AG04449 (cell line): ENCODE measurements around the gene CISH.

ENCODE experiments used
- CTCF ChIA-PET: fragments of 350-600 bp; formaldehyde crosslinking; extraction: SDS; loops from one replicate; lab custom pipeline; 2021; ENCODE audit warnings: antibody characterized with exemption; lab: Yijun Ruan, JAX
- POLR2A ChIA-PET: fragments of 400-600, 350-600 bp; formaldehyde crosslinking; extraction: SDS; loops from one replicate; lab custom pipeline; 2020; ENCODE audit warnings: antibody characterized with exemption, inconsistent platforms; lab: Yijun Ruan, JAX
- DNase-seq: peaks from one replicate; pipeline ENCODE4 v3.0.0-alpha.2; 2010; ENCODE audit warnings: low read depth, low spot score
- H3K4me3 ChIP-seq: 2 replicates; pipeline ENCODE4 v1.5.1; 2011; ENCODE audit warnings: low read depth, mild to moderate bottlenecking, control low read depth, low read length
- TF ChIP-seq, protein P1 (sequence below): IDR thresholded peaks from one replicate; pipeline ENCODE4 v1.5.1; 2011; ENCODE audit warnings: mild to moderate bottlenecking, moderate library complexity, low read length, control low read depth, inconsistent platforms; ENCODE audit not compliant: insufficient read depth; ENCODE audit errors: missing control alignments

CISH gene

GRCh38 chr3:50568947-50569749 lies 42.4 kb downstream of the CISH start, which contains the start of gene HEMK1:
Gene HEMK1 (plus strand): TSS chr3:50569522. CDS start chr3:50571105, 1,583 bp downstream.
- H3K4me3 ChIP-seq = peak within 1 kb of the TSS; percentile 97
- POLR2A ChIA-PET = interaction anchor here (0.6 to 3.7 kb wide), 14 partner anchors 9 to 236 kb away, joined by 3 to 19 read pairs (median 4); partner anchors contain the start of genes CISH, CYB561D2 and NPRL2
- peak; percentile 54 for DNase-seq
- CTCF ChIA-PET = interaction anchor here (1.0 to 26.0 kb wide), 8 partner anchors 9 to 529 kb away, joined by 3 to 819 read pairs (median 10); partner anchors contain the start of genes CISH, HYAL2 and MAPKAPK3
- TF ChIP-seq, protein P1, sequence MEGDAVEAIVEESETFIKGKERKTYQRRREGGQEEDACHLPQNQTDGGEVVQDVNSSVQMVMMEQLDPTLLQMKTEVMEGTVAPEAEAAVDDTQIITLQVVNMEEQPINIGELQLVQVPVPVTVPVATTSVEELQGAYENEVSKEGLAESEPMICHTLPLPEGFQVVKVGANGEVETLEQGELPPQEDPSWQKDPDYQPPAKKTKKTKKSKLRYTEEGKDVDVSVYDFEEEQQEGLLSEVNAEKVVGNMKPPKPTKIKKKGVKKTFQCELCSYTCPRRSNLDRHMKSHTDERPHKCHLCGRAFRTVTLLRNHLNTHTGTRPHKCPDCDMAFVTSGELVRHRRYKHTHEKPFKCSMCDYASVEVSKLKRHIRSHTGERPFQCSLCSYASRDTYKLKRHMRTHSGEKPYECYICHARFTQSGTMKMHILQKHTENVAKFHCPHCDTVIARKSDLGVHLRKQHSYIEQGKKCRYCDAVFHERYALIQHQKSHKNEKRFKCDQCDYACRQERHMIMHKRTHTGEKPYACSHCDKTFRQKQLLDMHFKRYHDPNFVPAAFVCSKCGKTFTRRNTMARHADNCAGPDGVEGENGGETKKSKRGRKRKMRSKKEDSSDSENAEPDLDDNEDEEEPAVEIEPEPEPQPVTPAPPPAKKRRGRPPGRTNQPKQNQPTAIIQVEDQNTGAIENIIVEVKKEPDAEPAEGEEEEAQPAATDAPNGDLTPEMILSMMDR = no peak

GRCh38 chr3:50567386-50568167 lies 44.0 kb downstream of the CISH start, which contains the start of gene C3orf18:
Gene C3orf18 (minus strand): TSS chr3:50567747. CDS start chr3:50565699, 2,048 bp downstream.
- TF ChIP-seq, protein P1 = no peak
- H3K4me3 ChIP-seq = peak within 1 kb of the TSS; percentile 97
- POLR2A ChIA-PET = interaction anchor here (0.6 to 1.6 kb wide), 4 partner anchors 31 to 1487 kb away, joined by 3 to 6 read pairs (median 4); partner anchors contain the start of genes HYAL3 and NAA80
- CTCF ChIA-PET = interaction anchor here (0.9 to 26.0 kb wide), 10 partner anchors 11 to 822 kb away, joined by 3 to 819 read pairs (median 6); partner anchors contain the start of genes CISH, MAPKAPK3 and RBM15B
- DNase-seq = peak; percentile 29

- POLR2A ChIA-PET = interaction anchor here (0.6 to 1.1 kb wide), 3 partner anchors 35 to 1488 kb away, joined by 3 to 5 read pairs (median 3); partner anchors contain the start of genes HYAL3 and NAA80
- TF ChIP-seq, protein P1 = no peak
- no peak for DNase-seq
- peak overlapping the region; percentile 61 for H3K4me3 ChIP-seq
- CTCF ChIA-PET = interaction anchor here (0.9 to 26.0 kb wide), 9 partner anchors 10 to 823 kb away, joined by 3 to 819 read pairs (median 6); partner anchors contain the start of genes CISH, MAPKAPK3 and RBM15B
Observed at GRCh38 chr3:50567011-50567385, 44.6 kb downstream of the CISH start.

DNA sequence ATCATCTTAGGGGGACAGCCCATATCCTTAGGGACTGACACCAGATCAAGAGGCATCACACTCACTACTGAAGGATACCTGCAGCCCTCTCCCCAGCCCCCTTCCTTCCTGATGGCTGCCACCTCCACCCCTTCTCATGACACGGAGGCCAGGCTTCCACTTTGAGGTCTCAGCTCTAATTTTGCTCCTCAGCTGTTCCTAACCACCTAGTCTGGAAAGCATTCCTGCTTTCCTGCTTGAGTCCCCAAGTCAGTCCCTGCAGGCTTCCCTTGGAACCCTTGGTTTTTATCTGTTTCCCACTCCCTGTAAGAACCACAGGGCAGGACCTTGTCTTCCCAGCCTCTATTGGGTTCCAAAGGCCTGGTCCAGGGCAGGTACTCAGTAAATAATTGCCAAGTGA lies 47.3 kb downstream of the CISH start:
- ChIA-PET POLR2A (no interaction called here), CTCF (interaction anchor here (19.9 to 26.0 kb wide), 2 partner anchors 21 to 50 kb away, joined by 333 to 819 read pairs; partner anchors contain the start of genes CISH and MAPKAPK3)
- H3K4me3 ChIP-seq = no peak overlapping the region
- TF ChIP-seq, protein P1 = no peak
- DNase-seq = no peak

- POLR2A ChIA-PET = no interaction called here
- H3K4me3 ChIP-seq = no peak overlapping the region
- TF ChIP-seq, protein P1 = no peak
- CTCF ChIA-PET = interaction anchor here (19.9 to 26.0 kb wide), 2 partner anchors 21 to 50 kb away, joined by 333 to 819 read pairs; partner anchors contain the start of genes CISH and MAPKAPK3
- no peak for DNase-seq
Observed at GRCh38 chr3:50563867-50564266, 47.7 kb downstream of the CISH start.
